HepG2 (cell line): ENCODE data around the gene POU6F2. TPM values are rescaled to one million over a fixed set of nuclear protein-coding genes. Genes with fewer than 3 reads are reported as not detected.

Experiments used
- ETV5 ChIP-seq: IDR thresholded peaks from 2 replicates; pipeline ENCODE4 v1.6.1; 2018; ENCODE audit warnings: missing biosample characterization, missing genetic modification reagents, inconsistent platforms, borderline replicate concordance
- LCORL ChIP-seq, 2 experiments: fragments of 450-650 bp in 1 of 2; sonication (generic) in 1 of 2; formaldehyde crosslinking in 1 of 2; IDR thresholded peaks; 2 replicates each; pipeline versions ENCODE4 v1.5.0 to v1.6.1; 2017 to 2020; ENCODE audit warnings: antibody characterized with exemption in 1 of 2, missing genetic modification reagents in 1 of 2
- MAF1 ChIP-seq: sonication (generic); formaldehyde crosslinking; IDR thresholded peaks from 2 replicates; pipeline ENCODE4 v1.5.0; 2020; ENCODE audit warnings: missing genetic modification reagents, borderline replicate concordance
- ZFP41 ChIP-seq: sonication (generic); formaldehyde crosslinking; IDR thresholded peaks from 2 replicates; pipeline ENCODE4 v1.4.0; 2020; ENCODE audit warnings: mild to moderate bottlenecking, missing genetic modification reagents, borderline replicate concordance
- ZFY ChIP-seq: sonication (generic); formaldehyde crosslinking; IDR thresholded peaks from 2 replicates; pipeline ENCODE4 v1.4.0; 2020; ENCODE audit warnings: missing genetic modification reagents
- ZNF142 ChIP-seq: sonication (generic); formaldehyde crosslinking; IDR thresholded peaks from 2 replicates; pipeline ENCODE4 v1.4.0; 2020; ENCODE audit warnings: missing genetic modification reagents
- ZNF607 ChIP-seq: sonication (generic); formaldehyde crosslinking; IDR thresholded peaks from 2 replicates; pipeline ENCODE4 v1.5.1; 2020; ENCODE audit warnings: missing genetic modification reagents, mild to moderate bottlenecking, borderline replicate concordance
- polyA plus RNA-seq, 8 experiments: library from polyadenylated mRNA; depleted of rRNA in 3 of 8; stranded (reverse) in 7 of 8; unstranded in 1 of 8; fragments of >200 nt; fragmentation: Illumina TruSeq in 4 of 8; extraction: Trizol in 4 of 8; gene quantifications; 2 replicates each; pipeline versions ENCODE4 v1.2.1 to v1.2.3, GENCODE V29; 2011 to 2016; ENCODE audit warnings: low read depth in 4 of 8, missing spikeins in 1 of 8, mixed read lengths in 1 of 8; ENCODE audit not compliant: insufficient read depth in 1 of 8
- total RNA-seq, 5 experiments: library from RNA; depleted of rRNA; stranded (reverse); fragments of >200 nt; fragmentation: Illumina TruSeq; extraction: Trizol; gene quantifications; 2 replicates each; pipeline ENCODE4 v1.2.3, GENCODE V29; 2016; ENCODE audit warnings: low read depth in 1 of 5

The POU6F2 gene
- total and polyA plus RNA-seq, 2 of the 13 experiments (the other 11 are each of a cell fraction or from before 2014, with no cell fraction given): not detected

GRCh38 chr7:39414224-39415035, 436.7 kb downstream of the POU6F2 start (continued):
- TF ChIP-seq ZNF142 (CRISPR knock-in tag) (no peak), ZFY (peak; percentile 26; the same call in 1 of the 2 replicates), ETV5 (peak; percentile 53), ZFP41 (CRISPR knock-in tag) (no peak), ZNF607 (0 out of 2 replicates have a peak, but pooled peaks have one; percentile 24), MAF1 (no peak), LCORL (IDR thresholded peaks at IDR 0.05) (no peak), LCORL (CRISPR knock-in tag; IDR thresholded peaks at IDR 0.05) (0 out of 2 replicates have a peak, but pooled peaks have one; percentile 20)
